Measurements from ENCODE around the gene FAM135A.

The FAM135A gene

DNA sequence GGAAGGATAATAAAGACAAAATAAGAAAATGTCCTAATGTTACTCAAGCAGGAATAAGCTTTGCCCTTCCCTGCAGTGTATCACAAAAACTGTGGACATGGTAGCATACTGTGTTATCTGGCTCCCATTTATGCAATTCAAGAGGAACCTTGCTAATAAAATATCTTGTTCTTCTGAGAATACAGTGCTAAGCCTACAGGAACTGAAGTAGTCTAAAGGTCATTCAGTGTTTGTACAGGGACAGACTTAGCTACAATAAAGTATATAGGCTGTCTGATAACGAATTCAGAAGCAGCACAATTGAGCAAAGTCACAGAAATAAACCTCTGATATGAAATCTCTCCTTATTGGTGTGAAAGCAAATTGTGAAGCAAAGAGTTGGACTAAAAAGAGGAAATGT, 93.9 kb downstream of the FAM135A start:
- WGBS, 2 experiments (ENCODE audit: insufficient coverage in 2 of 2), result no CpG with 5 or more reads among the region's 1 CpG
- no peaks in the 10 kb centered on the region for H3K4me1 ChIP-seq (ENCODE audit: control insufficient read depth, insufficient read depth, low read length, poor library complexity, severe bottlenecking)
- no peak overlapping the region for H3K27ac ChIP-seq (ENCODE audit: low read depth, low read length, severe bottlenecking)
- H3K36me3 ChIP-seq (ENCODE audit: control insufficient read depth, insufficient read depth, low read length), result peaks cover 15% of the 10 kb centered on the region
- H3K9me3 ChIP-seq (ENCODE audit: control insufficient read depth, low read length), result peaks cover 10% of the 10 kb centered on the region
- H3K4me3 ChIP-seq (ENCODE audit: extremely low read depth, insufficient read depth, low read length, poor library complexity, severe bottlenecking), result no peak overlapping the region

DNA sequence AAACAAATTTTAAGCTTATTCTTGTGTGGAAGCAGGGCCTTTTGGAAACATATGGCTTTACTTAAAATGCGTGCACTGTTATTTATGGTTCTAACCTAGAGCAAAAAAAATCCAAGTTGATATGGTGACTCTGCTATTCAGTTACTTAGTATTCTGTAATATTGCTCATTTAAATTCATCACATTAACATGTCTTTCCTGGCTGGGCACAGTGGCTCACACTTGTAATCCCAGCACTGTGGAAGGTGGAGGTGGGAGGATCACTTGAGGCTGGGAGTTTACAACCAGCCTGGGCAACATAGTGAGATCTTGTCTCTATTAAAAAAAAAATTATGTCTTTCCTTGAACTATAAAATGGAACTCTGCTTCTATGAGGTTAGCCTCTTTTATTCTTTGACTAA, 95.6 kb downstream of the FAM135A start:
- H3K4me3 ChIP-seq (ENCODE audit: extremely low read depth, insufficient read depth, low read length, poor library complexity, severe bottlenecking), result no peak overlapping the region
- no peaks in the 10 kb centered on the region for H3K4me1 ChIP-seq (ENCODE audit: control insufficient read depth, insufficient read depth, low read length, poor library complexity, severe bottlenecking)
- peaks cover 6% of the 10 kb centered on the region for H3K9me3 ChIP-seq (ENCODE audit: control insufficient read depth, low read length)
- peaks cover 6% of the 10 kb centered on the region for H3K36me3 ChIP-seq (ENCODE audit: control insufficient read depth, insufficient read depth, low read length)
- no peak overlapping the region for H3K27ac ChIP-seq (ENCODE audit: low read depth, low read length, severe bottlenecking)
- 83% methylated on average over 1 of the region's 1 CpG; no CpG with 5 or more reads in 1 of the 2 experiments for WGBS, 2 experiments (ENCODE audit: insufficient coverage in 2 of 2)

DNA sequence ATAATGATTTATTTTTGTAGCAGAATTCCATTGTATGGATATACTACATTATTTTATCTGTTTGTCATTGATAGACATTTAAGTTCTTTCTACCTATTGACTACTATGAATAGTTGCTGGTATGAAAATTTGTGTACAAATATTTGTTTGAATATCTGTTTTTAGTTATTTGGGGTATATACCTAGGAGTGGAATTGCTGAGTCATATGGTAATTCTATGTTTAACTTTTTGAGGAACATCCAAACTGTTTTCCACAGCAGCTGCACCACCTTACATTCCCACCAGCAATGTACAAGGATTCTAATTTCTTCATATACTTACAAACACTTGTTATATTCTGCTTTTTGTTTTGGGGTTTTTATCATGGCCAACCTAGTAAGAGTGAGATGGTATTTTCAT, 97.3 kb downstream of the FAM135A start:
- Histone ChIP-seq H3K9me3 (ENCODE audit: control insufficient read depth, low read length) (no peaks in the 10 kb centered on the region), H3K36me3 (ENCODE audit: control insufficient read depth, insufficient read depth, low read length) (no peaks in the 10 kb centered on the region), H3K4me1 (ENCODE audit: control insufficient read depth, insufficient read depth, low read length, poor library complexity, severe bottlenecking) (no peaks in the 10 kb centered on the region), H3K27ac (ENCODE audit: low read depth, low read length, severe bottlenecking) (no peak overlapping the region), H3K4me3 (ENCODE audit: extremely low read depth, insufficient read depth, low read length, poor library complexity, severe bottlenecking) (no peak overlapping the region)

DNA sequence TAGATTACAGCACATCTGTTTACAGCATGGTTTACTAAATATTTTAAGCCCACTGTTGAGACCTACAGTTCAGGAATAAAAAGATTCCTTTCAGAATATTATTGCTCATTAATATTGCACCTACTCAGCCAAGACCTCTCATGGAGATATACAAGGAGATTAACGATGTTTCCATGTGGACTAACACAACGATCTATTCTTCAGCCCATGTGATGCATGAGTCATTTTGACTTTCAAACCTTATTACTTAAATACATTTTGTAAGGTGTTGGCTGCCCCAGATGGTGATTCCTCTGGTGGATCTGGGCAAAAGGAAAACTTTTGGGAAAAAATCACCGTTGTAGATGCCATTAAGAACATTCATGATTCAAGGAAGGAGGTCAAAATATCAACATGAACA, 105.4 kb downstream of the FAM135A start:
- H3K9me3 ChIP-seq (ENCODE audit: control insufficient read depth, low read length), result no peaks in the 10 kb centered on the region
- H3K36me3 ChIP-seq (ENCODE audit: control insufficient read depth, insufficient read depth, low read length), result no peaks in the 10 kb centered on the region
- 94% methylated on average over 1 of the region's 3 CpGs; no CpG with 5 or more reads in 1 of the 2 experiments for WGBS, 2 experiments (ENCODE audit: insufficient coverage in 2 of 2)
- no peaks in the 10 kb centered on the region for H3K4me1 ChIP-seq (ENCODE audit: control insufficient read depth, insufficient read depth, low read length, poor library complexity, severe bottlenecking)
- H3K4me3 ChIP-seq (ENCODE audit: extremely low read depth, insufficient read depth, low read length, poor library complexity, severe bottlenecking), result no peak overlapping the region
- no peak overlapping the region for H3K27ac ChIP-seq (ENCODE audit: low read depth, low read length, severe bottlenecking)

DNA sequence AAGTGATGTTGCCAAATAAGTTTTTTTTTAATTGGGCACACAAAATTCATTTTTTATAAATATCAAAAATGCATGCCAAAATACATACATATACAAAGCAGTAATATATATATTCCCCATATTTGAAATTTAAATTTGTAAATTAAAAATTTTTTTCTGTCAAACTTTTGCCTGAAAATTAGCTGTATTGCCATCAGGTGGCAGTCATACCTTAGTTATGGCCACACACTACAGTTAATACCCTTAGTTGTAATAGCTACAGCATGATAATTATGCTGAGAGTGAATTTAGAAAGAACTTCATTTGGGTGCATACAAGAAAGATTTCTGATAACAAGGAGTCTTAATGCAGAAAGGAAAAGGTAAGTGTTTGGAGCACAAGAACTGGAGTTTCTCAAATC, 107.3 kb downstream of the FAM135A start:
- Histone ChIP-seq H3K4me1 (ENCODE audit: control insufficient read depth, insufficient read depth, low read length, poor library complexity, severe bottlenecking) (no peaks in the 10 kb centered on the region), H3K9me3 (ENCODE audit: control insufficient read depth, low read length) (no peaks in the 10 kb centered on the region), H3K4me3 (ENCODE audit: extremely low read depth, insufficient read depth, low read length, poor library complexity, severe bottlenecking) (no peak overlapping the region), H3K27ac (ENCODE audit: low read depth, low read length, severe bottlenecking) (no peak overlapping the region), H3K36me3 (ENCODE audit: control insufficient read depth, insufficient read depth, low read length) (peaks cover 7% of the 10 kb centered on the region)

DNA sequence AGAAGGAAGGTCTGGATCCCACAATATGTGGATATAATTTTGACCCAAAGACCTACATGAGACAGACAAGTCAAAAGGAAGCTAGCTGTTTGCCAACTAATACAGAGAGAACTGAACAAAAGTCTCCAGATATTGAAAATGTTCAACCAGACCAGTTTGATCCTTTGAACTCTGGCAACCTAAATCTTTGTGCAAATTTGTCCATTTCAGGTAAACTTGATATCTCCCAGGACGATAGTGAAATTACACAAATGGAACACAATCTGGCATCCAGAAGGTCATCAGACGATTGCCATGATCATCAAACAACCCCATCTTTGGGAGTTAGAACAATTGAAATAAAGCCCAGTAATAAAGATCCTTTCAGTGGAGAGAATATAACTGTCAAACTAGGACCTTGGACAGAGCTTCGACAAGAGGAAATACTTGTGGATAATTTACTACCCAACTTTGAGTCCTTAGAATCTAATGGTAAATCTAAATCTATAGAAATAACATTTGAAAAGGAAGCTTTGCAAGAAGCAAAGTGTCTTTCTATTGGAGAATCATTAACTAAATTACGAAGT, 111.5 kb downstream of the FAM135A start:
- Histone ChIP-seq H3K36me3 (ENCODE audit: control insufficient read depth, insufficient read depth, low read length) (peaks cover 7% of the 10 kb centered on the region), H3K9me3 (ENCODE audit: control insufficient read depth, low read length) (no peaks in the 10 kb centered on the region), H3K4me1 (ENCODE audit: control insufficient read depth, insufficient read depth, low read length, poor library complexity, severe bottlenecking) (no peaks in the 10 kb centered on the region), H3K27ac (ENCODE audit: low read depth, low read length, severe bottlenecking) (no peak overlapping the region), H3K4me3 (ENCODE audit: extremely low read depth, insufficient read depth, low read length, poor library complexity, severe bottlenecking) (no peak overlapping the region)
- WGBS, 2 experiments (ENCODE audit: insufficient coverage in 2 of 2), result 86% methylated on average over 1 of the region's 4 CpGs; no CpG with 5 or more reads in 1 of the 2 experiments

DNA sequence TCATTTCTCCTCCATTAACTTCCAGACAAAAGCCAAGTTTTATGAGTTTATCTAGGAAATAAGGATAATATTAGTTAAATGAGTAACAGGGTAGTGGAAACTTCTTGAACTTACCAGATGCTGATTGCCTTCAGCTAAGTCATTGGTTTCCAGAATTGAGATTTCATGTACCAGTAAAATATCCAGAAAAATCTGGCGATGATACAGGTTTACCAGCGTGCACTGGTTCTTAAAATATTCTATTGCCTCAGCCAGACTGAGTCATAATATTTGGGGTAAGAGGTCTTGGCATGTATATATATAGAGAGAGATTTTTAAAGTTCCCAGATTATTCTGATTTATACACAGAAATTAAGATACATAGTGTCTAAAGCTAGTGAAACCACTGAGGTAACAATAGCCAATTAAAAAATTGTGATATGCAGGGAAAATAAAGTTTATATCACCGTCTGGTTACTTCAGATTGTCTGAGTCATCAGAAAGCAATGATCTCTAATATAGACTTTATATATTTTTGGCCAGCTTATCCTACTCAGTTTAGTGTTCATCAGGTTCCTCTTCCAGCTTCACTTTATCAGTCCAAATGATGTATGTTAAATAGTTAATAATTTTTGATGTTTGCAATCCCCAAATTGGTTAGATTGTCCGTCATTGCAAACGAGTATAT, 113.9 kb downstream of the FAM135A start:
- H3K27ac ChIP-seq (ENCODE audit: low read depth, low read length, severe bottlenecking), result no peak overlapping the region
- H3K4me3 ChIP-seq (ENCODE audit: extremely low read depth, insufficient read depth, low read length, poor library complexity, severe bottlenecking), result no peak overlapping the region
- WGBS, 2 experiments (ENCODE audit: insufficient coverage in 2 of 2), result 100% methylated on average over 1 of the region's 5 CpGs; no CpG with 5 or more reads in 1 of the 2 experiments
- no peaks in the 10 kb centered on the region for H3K9me3 ChIP-seq (ENCODE audit: control insufficient read depth, low read length)
- no peaks in the 10 kb centered on the region for H3K4me1 ChIP-seq (ENCODE audit: control insufficient read depth, insufficient read depth, low read length, poor library complexity, severe bottlenecking)
- H3K36me3 ChIP-seq (ENCODE audit: control insufficient read depth, insufficient read depth, low read length), result peaks cover 7% of the 10 kb centered on the region

DNA sequence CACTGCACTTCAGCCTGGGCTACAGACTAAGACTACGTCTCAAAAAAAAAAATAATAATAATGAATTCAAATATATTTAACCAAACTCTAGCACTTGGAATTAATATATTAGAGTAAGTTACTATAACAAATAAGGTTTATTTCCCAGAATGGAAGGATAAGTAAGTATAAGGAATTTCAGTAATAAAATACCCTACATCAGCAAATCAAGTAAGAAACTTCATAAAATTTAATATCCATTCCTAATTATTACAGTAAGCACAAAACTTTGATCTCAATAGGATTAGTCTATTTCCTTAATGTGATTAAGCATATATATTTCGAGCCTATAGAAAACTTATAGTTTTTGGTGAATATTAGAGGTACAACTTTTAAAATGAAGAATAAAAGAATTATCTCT, 116.7 kb downstream of the FAM135A start:
- H3K36me3 ChIP-seq (ENCODE audit: control insufficient read depth, insufficient read depth, low read length), result peaks cover 2% of the 10 kb centered on the region
- no peaks in the 10 kb centered on the region for H3K9me3 ChIP-seq (ENCODE audit: control insufficient read depth, low read length)
- H3K27ac ChIP-seq (ENCODE audit: low read depth, low read length, severe bottlenecking), result no peak overlapping the region
- no peaks in the 10 kb centered on the region for H3K4me1 ChIP-seq (ENCODE audit: control insufficient read depth, insufficient read depth, low read length, poor library complexity, severe bottlenecking)
- WGBS, 2 experiments (ENCODE audit: insufficient coverage in 2 of 2), result no CpG with 5 or more reads among the region's 2 CpGs
- H3K4me3 ChIP-seq (ENCODE audit: extremely low read depth, insufficient read depth, low read length, poor library complexity, severe bottlenecking), result no peak overlapping the region

DNA sequence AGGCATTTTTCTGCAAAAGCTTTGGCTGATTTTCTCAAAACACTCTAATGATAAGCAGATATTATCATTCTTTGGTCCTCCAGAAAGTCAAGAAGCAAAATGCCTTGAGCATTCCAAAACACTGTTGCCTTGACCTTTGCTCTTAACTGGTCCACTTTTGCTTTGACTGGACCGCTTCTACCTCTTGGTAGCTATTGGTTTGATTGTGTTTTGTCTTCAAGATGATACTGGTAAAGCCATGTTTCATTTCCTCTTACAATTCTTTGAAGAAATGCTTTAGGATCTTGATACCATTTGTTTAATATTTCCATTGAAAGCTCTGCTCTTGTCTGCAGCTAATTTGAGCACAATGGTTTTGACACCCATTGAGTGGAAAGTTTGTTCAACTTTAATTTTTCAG, 117.8 kb downstream of the FAM135A start:
- no peaks in the 10 kb centered on the region for H3K9me3 ChIP-seq (ENCODE audit: control insufficient read depth, low read length)
- no peaks in the 10 kb centered on the region for H3K36me3 ChIP-seq (ENCODE audit: control insufficient read depth, insufficient read depth, low read length)
- H3K4me3 ChIP-seq (ENCODE audit: extremely low read depth, insufficient read depth, low read length, poor library complexity, severe bottlenecking), result no peak overlapping the region
- no peak overlapping the region for H3K27ac ChIP-seq (ENCODE audit: low read depth, low read length, severe bottlenecking)
- no peaks in the 10 kb centered on the region for H3K4me1 ChIP-seq (ENCODE audit: control insufficient read depth, insufficient read depth, low read length, poor library complexity, severe bottlenecking)
- WGBS, 2 experiments (ENCODE audit: insufficient coverage in 2 of 2), result 100% methylated on average over 1 of the region's 1 CpG; no CpG with 5 or more reads in 1 of the 2 experiments

DNA sequence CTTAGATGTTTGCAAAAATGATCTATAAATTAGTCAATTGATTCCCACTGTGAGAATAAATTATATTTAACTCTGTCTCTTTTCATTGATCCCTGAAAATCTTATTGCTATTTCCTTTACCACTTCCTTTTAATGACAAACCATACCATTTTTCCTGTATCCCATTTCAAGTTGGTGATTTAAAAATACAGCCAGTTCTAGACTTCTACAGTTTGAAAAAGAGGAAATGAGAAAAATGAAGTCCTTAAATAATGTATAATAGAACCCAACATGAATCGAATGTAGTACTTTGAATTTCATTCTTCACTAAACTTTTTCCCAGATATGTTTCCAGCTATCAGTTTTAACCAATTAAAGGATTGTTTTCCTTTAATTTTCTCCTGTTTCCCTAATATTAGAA, 124.0 kb downstream of the FAM135A start:
- Histone ChIP-seq H3K9me3 (ENCODE audit: control insufficient read depth, low read length) (no peaks in the 10 kb centered on the region), H3K36me3 (ENCODE audit: control insufficient read depth, insufficient read depth, low read length) (peaks cover 6% of the 10 kb centered on the region), H3K27ac (ENCODE audit: low read depth, low read length, severe bottlenecking) (no peak overlapping the region), H3K4me1 (ENCODE audit: control insufficient read depth, insufficient read depth, low read length, poor library complexity, severe bottlenecking) (no peaks in the 10 kb centered on the region), H3K4me3 (ENCODE audit: extremely low read depth, insufficient read depth, low read length, poor library complexity, severe bottlenecking) (no peak overlapping the region)
- no CpG with 5 or more reads among the region's 1 CpG for whole genome bisulfite sequencing, 2 experiments (ENCODE audit: insufficient coverage in 2 of 2)

DNA sequence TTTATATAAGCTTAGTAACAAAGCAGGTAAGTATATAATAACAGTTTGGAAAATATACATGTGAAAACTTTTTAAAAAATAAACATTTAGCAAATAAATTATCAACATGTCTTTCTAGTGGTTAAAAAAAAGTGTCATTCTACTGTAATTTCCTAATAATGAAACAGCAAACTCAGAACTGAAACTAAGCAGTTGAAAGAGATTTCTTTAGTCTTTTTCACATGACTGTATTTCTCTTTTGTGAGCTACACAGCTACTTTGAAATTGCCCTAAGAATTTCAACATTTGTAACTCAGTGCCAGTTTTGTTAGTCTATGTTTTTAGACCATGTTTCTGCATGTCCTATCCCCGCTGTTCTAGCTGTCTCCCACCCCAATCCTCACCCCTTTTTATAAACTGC, 125.1 kb downstream of the FAM135A start:
- WGBS, 2 experiments (ENCODE audit: insufficient coverage in 2 of 2), result no CpG with 5 or more reads among the region's 1 CpG
- Histone ChIP-seq H3K4me3 (ENCODE audit: extremely low read depth, insufficient read depth, low read length, poor library complexity, severe bottlenecking) (no peak overlapping the region), H3K27ac (ENCODE audit: low read depth, low read length, severe bottlenecking) (no peak overlapping the region), H3K36me3 (ENCODE audit: control insufficient read depth, insufficient read depth, low read length) (peaks cover 6% of the 10 kb centered on the region), H3K4me1 (ENCODE audit: control insufficient read depth, insufficient read depth, low read length, poor library complexity, severe bottlenecking) (no peaks in the 10 kb centered on the region), H3K9me3 (ENCODE audit: control insufficient read depth, low read length) (no peaks in the 10 kb centered on the region)
